Measurements from ENCODE around the gene HDHD2. TPM values are rescaled to one million over a fixed set of nuclear protein-coding genes. Genes with fewer than 3 reads are reported as not detected.

Gene HDHD2
- total RNA-seq, 1 donor from 2014 or later = 42.3 TPM

DNA sequence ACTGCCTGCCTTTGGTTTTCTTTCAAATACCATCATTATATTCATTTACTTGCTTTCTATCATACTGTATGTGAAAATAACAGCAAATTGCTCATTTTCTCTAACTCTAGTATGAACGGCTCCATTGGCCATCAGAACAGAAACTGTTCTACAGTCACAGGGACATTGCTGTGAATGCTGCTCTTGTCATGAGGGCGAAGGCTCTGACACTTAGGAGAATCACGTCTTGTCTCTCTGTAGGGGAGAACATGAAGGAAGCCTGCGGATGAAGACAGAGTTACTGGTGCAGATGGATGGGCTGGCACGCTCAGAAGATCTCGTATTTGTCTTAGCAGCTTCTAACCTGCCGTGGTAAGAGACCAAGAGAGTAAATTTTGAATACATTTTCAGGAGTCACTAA is 73.2 kb downstream of the HDHD2 start:
- no peaks in the 10 kb centered on the region for H3K4me1 ChIP-seq
- H3K9me3 ChIP-seq (replicated peaks) = no peaks in the 10 kb centered on the region
- TF ChIP-seq, protein P1, sequence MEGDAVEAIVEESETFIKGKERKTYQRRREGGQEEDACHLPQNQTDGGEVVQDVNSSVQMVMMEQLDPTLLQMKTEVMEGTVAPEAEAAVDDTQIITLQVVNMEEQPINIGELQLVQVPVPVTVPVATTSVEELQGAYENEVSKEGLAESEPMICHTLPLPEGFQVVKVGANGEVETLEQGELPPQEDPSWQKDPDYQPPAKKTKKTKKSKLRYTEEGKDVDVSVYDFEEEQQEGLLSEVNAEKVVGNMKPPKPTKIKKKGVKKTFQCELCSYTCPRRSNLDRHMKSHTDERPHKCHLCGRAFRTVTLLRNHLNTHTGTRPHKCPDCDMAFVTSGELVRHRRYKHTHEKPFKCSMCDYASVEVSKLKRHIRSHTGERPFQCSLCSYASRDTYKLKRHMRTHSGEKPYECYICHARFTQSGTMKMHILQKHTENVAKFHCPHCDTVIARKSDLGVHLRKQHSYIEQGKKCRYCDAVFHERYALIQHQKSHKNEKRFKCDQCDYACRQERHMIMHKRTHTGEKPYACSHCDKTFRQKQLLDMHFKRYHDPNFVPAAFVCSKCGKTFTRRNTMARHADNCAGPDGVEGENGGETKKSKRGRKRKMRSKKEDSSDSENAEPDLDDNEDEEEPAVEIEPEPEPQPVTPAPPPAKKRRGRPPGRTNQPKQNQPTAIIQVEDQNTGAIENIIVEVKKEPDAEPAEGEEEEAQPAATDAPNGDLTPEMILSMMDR (IDR thresholded peaks at IDR 0.05; ENCODE audit: borderline replicate concordance) = no peak
- intact Hi-C loops (cut with micrococcal nuclease) = no loop called here
- DNase-seq = no peak
- H3K4me3 ChIP-seq = no peak overlapping the region
- H3K27ac ChIP-seq (replicated peaks) = no peak overlapping the region
- H3K27me3 ChIP-seq (ENCODE audit: low read depth) = no peaks in the 10 kb centered on the region
- no peaks in the 10 kb centered on the region for H3K36me3 ChIP-seq

- H3K4me3 ChIP-seq = no peak overlapping the region
- no peak overlapping the region for H3K27ac ChIP-seq (replicated peaks)
- TF ChIP-seq, protein P1 (IDR thresholded peaks at IDR 0.05; ENCODE audit: borderline replicate concordance) = no peak
- no peaks in the 10 kb centered on the region for H3K27me3 ChIP-seq (ENCODE audit: low read depth)
- H3K4me1 ChIP-seq = no peaks in the 10 kb centered on the region
- DNase-seq = no peak
- H3K9me3 ChIP-seq (replicated peaks) = no peaks in the 10 kb centered on the region
- H3K36me3 ChIP-seq = no peaks in the 10 kb centered on the region
- intact Hi-C loops (cut with micrococcal nuclease) = no loop called here
These were observed 75.0 kb downstream of the HDHD2 start for GRCh38 chr18:47075098-47075883.

GRCh38 chr18:47067648-47068047 is 82.7 kb downstream of the HDHD2 start:
- Histone ChIP-seq H3K4me1 (no peaks in the 10 kb centered on the region), H3K9me3 (replicated peaks) (peaks cover 10% of the 10 kb centered on the region), H3K36me3 (peaks cover 3% of the 10 kb centered on the region), H3K27ac (replicated peaks) (no peak overlapping the region), H3K4me3 (no peak overlapping the region), H3K27me3 (ENCODE audit: low read depth) (no peaks in the 10 kb centered on the region)
- DNase-seq = no peak
- TF ChIP-seq, protein P1 (IDR thresholded peaks at IDR 0.05; ENCODE audit: borderline replicate concordance) = no peak
- intact Hi-C loops (cut with micrococcal nuclease) = no loop called here

DNA sequence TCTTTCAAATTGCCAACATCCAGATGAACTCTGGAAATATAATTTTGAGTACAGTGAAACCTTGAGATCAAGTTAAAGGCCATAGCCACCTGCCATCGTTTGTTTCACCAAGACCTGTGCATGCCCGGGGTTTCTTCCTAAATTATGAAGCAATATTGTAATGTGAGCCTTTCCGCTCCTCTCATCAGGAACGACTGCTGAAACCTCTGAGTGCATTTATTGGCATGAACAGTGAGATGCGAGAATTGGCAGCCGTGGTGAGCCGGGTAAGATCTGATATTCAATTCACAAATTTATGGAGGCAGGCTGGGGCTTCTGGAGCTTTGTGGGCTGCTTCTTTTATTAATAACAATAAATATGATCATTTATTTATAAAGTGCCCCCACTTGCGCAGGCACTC is 87.2 kb downstream of the HDHD2 start:
- DNase-seq = no peak
- intact Hi-C loops (cut with micrococcal nuclease) = no loop called here
- H3K9me3 ChIP-seq (replicated peaks) = peaks cover 10% of the 10 kb centered on the region
- TF ChIP-seq, protein P1 (IDR thresholded peaks at IDR 0.05; ENCODE audit: borderline replicate concordance) = no peak
- H3K27ac ChIP-seq (replicated peaks) = no peak overlapping the region
- H3K4me3 ChIP-seq = no peak overlapping the region
- H3K4me1 ChIP-seq = no peaks in the 10 kb centered on the region
- H3K27me3 ChIP-seq (ENCODE audit: low read depth) = no peaks in the 10 kb centered on the region
- peaks cover 3% of the 10 kb centered on the region for H3K36me3 ChIP-seq

- Histone ChIP-seq H3K4me3 (no peak overlapping the region), H3K36me3 (peaks cover 3% of the 10 kb centered on the region), H3K4me1 (no peaks in the 10 kb centered on the region), H3K27ac (replicated peaks) (no peak overlapping the region), H3K9me3 (replicated peaks) (peaks cover 6% of the 10 kb centered on the region), H3K27me3 (ENCODE audit: low read depth) (no peaks in the 10 kb centered on the region)
- DNase-seq = no peak
- TF ChIP-seq, protein P1 (IDR thresholded peaks at IDR 0.05; ENCODE audit: borderline replicate concordance) = no peak
- intact Hi-C loops (cut with micrococcal nuclease) = no loop called here
These were observed 87.8 kb downstream of the HDHD2 start for GRCh38 chr18:47062471-47062870.

Other genes with a start within 250 kb of the HDHD2 start
- gene PIAS2, start 233.0 kb downstream of the HDHD2 start, total RNA-seq = 33.2 TPM
- gene KATNAL2, start 232.9 kb downstream of the HDHD2 start, total RNA-seq = 5.4 TPM
- gene ELOA2, start 114.9 kb downstream of the HDHD2 start, total RNA-seq = not detected
- 9.6 TPM for gene IER3IP1, start 25.9 kb upstream of the HDHD2 start, total RNA-seq
- gene SKOR2, start 101.2 kb upstream of the HDHD2 start, total RNA-seq = not detected

Measured in left ventricle myocardium inferior (tissue), 1 donor.